ENCODE measurements around the gene CTNS.

The CTNS gene

DNA sequence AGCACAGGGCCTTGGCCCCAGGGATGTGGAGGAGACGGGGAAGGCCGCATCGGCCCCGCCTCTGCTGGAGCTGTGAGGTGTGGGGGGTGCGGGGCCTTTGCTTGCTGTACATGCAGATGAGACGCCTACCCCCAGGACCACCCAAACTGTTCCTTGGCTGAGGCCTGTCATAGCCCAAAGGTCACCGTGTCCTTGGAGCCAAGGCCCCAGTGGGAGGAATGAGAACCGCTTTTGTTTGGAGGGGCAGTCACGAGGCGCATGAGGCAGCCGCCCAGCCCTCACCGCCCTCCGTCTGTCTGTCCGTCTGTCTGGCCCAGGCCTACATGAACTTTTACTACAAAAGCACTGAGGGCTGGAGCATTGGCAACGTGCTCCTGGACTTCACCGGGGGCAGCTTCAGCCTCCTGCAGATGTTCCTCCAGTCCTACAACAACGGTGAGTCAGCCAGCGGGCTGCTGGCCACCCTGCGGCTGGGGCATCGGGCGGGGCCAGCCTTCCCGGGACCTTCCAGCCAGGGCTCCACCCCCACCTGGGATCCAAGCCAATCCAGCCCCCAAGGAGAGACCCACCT is 23.1 kb downstream of the CTNS start:
- no peak for DNase-seq (ENCODE audit: low read depth)

DNA sequence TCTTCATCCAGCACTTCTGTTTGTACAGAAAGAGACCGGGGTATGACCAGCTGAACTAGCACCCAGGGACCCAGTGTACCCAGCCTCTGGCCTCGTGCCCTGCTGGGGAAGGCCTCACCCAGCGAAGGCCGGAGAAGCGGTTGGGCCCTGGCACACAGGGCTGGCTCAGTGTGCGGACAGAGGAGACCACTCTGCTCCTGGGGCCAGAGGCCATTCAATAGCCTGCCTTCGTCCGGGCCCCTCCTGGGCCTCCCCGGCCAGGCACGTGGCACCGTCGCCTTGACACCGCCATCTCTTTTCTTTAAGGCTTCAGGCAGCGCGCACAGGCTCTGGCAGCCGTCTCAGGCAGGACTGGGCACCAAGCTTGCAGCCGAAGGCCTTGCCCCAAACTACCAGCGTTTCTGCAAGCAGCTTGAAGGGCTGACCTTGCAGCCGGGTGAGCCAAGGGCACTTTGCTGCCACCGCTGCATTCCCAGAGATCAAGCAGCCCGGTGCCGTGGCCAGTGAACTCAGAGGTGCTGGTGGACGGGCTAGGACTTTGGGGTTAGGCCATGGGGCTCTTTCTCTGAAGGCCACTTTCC is 23.8 kb downstream of the CTNS start:
- DNase-seq (ENCODE audit: low read depth): no peak

DNA sequence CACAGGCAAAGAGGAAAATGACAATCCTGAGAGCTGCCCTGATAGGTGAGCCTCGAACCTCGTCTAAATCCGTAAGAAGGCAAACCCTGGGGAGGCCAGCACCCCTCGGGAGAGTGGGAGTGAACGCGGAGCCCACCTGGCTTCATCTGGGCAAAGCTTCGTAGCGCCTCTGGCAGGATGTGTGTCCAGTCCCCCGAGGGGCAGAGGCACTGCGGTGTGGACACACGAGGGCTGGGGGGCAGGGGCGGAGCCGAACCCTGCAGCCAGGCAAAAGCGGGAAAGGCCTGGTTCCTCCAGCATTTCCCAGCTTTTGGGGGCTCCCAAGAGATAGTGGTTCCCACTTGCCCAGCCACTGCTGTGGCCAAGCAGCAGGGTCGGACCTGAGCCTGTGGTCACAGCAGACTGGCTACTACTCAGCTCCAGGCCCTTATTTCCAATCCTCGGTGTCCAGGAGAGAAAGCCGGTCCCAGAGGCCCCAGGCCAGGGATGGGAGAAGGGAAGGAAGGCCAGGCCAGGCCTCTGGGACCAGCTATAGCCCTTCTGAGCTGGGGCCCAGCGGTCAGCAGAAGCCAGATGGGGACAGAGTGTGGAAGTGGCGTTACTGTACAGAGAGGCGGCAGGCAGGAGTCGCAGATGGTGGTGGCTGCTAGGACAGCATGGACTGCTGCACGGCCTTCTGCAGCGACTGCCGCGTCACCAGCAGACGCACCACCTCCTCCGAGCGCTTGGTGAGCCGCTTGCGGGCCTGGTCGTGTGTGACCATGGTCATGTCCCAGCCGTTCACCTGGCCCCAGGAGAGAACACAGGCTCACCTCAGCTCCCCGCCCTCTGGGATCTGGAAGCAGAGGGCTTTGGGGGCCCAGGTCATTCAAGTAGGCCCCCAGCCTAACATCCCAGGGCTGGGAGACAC is 26.8 kb downstream of the CTNS start:
- no peak for DNase-seq (ENCODE audit: low read depth)

DNA sequence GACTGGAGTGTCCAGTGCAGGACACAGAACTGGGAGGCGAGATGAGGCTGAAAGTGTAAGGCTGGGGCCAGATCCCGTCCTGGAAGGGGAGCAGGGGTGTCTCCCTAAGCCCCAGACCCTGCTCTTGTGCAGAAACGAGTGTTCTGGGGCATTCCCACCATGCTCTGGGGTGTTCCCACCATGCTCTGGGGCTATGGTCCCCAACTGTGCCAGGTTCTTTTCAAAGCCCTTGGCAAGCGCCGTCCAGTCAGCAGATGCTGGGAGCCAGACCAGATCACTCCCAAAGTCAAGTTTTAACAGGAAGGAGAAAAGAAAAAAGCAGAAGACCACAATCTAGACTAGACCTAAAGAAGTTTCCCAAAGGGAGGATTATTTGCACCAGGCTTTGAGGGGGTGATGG is 29.3 kb downstream of the CTNS start:
- DNase-seq (ENCODE audit: low read depth): no peak

DNA sequence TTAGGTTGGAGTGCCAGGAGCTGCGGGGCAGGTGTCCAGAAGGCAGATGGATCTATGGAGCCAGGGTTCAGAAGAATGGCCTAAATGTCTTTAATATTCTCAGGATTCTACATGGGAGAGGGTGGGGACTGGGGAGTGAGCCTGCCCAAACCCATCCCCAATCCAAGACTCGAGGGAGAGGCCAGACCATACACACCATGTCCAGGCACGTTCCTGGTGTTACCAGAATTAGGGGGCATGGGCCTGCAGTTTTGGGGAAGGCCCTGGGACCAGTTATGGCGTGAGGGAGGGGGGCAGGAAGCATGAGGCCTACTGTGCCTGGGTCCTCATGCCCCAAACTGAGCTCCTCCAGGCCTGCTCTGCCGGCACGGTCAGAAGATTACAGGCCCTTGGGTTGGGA is 30.0 kb downstream of the CTNS start:
- DNase-seq (ENCODE audit: low read depth): no peak

DNA sequence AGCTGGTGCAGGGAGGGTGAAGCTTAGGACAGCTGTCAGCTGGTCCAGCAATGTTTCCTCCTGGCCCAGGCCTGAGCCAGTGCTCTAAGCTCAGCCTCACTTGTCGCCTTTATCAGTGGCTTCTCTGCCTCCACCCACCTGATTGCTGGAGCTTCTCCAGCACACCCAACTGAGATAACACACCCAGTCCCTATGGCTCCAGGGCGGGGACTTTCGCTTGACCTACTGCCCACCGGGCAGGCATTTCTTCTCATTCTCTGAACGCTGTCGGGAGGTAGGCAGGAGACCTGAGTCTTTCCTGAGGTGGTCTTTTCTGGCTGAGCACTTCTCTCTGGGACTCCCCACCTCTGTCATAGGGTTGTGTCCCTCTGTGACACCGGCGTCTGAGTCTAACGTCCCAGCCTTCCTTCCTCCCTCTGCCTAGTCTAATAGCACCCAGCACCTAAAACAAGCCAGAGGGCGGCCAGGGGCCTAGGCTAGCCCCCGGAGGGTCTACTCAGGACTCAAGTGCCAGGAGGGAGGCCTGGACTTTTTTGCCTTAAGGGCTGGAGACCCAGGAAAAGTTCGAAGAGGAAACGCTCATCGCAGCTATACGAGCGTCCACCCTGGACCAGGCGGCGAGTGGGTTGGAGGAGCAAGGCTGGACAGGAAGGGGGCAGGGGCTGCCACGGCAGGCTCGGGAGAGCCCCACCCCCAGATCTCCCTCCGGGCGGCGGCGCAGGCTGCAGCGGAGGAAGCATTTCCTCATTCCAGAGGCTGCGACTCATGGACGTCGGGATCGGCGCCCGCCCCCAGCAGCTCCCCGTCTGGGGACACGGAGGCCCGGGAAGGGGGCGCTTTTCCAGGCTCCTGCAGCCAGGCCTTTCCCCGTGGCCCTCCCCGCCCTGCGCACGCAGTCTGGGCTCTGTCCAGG is 31.1 kb downstream of the CTNS start:
- DNase-seq (ENCODE audit: low read depth): no peak

DNA sequence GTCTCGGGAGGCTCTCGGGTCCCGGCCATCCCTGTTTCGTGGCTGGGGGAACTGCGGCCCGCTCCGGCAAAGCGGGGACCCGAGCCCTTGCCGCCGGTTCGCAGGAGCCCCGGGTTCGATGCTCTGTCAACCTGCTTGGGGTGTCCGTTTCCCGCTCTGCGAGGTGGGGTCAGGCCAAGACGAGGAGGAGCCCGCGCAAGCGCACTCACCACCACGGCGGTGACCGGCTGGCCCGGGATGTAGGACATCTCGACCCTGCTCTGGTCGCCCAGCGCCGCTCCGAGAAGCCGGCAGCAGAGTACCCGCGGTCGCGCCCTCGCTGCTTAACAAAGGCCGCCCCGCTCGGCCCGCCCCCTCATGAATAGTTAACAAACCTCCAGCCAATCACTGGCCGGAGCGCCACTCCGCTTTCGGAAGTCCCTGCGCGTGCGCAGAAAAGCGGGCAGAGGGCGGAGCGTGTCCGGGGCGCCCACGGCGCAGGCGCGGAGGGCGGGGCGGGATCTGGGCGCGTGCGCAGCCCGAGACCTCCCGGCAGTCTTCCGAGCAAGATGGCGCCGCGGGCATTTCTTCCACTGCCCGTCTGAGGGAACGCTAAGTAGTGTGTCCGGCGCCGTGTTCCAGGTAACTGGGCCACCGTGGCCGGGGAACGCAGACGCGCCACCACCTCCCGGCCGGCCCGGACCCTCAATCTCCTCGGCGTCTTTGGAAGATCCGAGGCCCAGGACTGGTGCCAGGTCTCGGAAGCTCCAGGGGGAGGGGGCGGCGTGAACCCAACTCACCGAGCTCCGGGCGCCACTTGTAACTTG is 31.9 kb downstream of the CTNS start, which contains the start of the genes EMC6 and TAX1BP3:
Gene EMC6, plus strand, starts transcription at position 534 of the 806 bp plus-strand sequence. CDS start 335 bp downstream, outside the sequence.
Gene TAX1BP3, minus strand, starts transcription at position 300 of the 806 bp plus-strand sequence. Its CDS starts 52 bp downstream, at position 248.
- peak; percentile 99 for DNase-seq (ENCODE audit: low read depth)

DNA sequence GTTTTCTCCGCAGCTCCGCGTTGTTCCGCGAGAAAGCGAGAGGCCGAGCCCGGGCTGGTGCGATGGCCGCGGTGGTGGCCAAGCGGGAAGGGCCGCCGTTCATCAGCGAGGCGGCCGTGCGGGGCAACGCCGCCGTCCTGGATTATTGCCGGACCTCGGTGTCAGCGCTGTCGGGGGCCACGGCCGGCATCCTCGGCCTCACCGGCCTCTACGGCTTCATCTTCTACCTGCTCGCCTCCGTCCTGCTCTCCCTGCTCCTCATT is 32.5 kb downstream of the CTNS start:
- no peak for DNase-seq (ENCODE audit: low read depth)

DNA sequence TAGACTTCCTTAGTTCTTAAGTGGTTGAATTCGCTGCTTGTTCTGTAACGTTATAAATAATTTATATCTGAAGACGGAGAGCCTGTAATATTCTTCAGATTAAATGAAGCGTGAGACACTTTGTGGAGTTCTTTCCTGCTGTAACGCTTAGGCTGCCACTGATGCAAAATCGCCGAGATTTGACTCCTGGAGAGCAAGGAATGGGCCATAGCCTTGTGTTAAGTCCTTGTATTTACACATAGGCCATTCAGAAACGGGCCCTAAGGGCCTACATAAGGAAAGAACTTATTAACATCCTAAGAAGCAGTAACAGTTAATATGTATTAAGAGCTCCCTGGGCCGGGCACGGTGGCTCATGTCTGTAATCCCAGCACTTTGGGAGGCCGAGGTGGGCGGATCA is 33.0 kb downstream of the CTNS start:
- no peak for DNase-seq (ENCODE audit: low read depth)

DNA sequence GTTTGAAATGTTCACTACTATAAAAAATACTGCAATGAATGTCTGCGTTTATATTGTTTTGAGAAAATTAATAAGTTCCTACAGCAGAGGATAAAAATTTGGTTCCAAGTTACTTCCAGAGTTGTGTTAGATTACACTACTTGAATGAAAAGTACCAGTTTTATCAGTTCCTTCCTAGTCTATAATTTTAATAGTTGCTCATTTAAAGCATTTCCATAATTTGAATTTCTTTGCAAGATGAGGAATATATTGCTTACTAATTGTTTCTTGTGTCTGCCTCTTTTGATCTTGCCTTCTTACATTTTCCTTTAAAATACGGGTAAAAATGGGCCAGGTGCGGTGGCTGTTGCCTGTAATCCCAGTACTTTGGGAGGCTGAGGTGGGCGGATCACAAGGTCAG is 36.0 kb downstream of the CTNS start:
- DNase-seq (ENCODE audit: low read depth): no peak

DNA sequence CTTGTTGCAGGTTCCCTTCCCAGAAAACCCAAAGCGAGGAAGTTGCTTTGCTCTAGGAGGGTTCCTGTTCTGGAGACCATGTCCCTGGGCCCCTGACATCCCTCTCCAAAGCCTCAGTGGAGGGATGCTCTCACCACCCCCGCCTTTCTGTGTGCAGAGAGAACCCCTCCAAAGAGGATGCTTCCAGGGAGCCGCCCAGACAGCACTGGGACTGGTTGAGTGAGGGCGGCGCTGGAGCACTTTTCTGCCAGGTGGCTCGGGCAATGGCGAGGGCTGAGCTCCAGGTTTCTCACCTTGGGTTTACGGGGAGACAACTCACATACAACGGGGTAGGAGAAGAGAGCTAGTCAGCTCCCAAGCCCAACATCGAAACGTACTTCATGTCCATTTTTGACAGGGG is 39.3 kb downstream of the CTNS start:
- DNase-seq (ENCODE audit: low read depth): no peak

DNA sequence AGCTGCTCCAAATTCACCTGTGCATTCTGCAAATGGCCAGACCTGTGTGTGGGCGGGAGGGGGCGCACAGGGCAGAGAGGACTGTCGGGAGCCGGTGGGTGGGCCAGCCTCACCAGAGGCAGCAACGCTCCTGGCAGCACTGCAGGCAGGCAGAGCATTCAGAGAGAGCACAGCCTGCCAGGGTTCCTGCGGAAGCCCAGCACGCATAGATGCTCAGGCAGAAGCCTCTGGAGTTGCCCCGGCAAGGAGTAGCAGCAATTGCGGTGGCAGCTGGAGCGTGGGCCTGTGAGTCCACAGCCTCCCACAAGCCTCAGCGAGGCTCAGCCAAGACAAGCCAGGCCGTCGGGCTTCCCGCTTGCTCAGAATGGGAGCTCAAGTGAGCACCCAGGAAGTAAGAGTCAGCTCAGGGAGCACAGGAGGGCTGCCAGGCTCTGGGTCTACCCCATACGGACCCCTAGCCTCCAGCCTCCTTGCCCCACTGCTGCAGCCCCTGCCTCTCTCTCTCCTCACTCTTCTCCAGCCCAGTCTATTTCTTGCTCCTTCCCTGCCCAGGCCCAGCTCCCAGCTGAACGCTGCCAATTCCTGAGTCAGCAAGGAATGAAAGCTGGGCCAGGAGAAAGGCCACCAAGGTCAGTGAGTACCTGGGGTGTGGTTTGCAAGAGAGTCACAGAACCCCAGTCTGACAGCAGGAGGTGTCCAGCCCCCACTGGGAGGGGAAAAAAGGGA is 41.7 kb downstream of the CTNS start:
- DNase-seq (ENCODE audit: low read depth): no peak

DNA sequence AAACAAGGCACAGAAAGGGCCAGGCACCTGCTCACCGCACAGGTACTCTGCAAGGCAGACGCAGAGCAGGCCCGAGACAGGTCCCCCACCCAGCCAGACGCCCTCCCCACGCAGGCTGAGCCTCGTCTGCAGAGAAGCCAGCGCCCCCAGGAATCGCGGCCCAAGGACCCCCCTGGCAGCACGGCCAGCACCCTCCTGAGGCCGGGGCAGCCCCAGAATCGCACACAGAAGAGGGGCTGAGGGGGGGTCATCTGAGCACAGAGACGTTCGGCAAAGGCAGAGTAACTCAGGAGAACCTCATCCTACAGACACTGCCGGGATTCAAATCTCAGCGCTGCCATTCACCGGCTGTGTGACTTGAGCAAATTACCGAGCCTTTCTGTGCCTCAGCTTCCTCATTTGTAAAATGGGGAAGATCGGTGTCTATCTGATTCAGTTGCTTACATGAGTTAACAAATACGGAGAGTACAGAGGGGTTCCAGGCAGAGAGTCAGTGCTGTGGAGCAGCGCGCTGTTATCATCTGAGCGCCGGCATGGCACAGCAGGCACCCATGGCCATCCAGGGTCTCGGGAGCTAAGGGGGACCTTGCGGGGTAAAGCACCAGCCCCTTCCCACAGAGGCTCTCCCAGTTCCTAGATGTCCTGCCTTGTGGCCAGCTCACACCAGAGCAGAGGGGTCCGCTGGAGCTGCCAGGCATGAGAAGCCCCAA is 42.4 kb downstream of the CTNS start:
- DNase-seq (ENCODE audit: low read depth): no peak

DNA sequence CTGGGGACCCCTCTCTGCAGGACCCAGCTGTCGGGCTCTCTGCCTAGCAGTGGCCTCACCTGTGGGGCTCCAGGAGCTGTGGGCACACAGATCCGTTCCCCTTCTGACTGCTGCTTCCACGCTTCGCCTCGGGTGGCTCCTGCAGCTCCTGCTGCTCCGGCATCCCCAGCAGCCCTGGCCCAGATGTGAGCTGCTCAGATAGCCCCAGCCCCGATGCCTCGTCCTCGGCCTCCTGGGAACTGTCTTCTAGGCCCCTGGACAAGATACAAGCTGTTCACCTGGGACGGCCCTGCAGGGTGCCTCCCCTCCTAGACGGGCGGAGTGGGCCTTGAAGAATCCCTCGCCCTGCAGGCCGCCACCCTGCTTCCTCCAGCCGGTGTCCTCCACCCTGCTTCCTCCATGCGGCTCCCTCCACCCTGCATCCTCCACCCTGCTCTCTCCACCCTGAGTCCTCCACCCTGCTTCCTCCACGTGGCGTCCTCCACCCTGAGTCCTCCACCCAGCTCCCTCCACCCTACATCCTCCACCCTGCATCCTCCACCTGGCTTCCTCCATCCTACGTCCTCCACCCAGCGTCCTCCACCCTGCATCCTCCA is 43.1 kb downstream of the CTNS start:
- no peak for DNase-seq (ENCODE audit: low read depth)

DNA sequence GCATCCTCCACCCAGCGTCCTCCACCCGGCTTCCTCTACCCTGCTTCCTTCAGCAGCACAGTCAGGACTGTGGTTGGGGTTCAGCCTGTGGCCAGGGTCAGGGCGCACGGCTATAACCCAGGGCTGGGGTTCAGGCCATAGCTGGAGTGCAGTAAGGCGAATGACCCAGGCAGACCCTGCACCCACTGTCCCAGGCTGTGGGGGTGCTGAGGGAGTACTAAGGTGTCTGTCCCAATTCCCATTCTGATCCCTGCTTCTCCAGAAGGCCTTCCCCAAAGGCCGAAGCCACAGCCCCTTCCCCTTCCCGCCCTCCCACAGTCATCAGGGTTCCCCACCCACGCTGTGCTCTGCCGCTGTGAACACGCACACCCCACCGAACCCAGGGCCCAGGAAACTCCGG is 44.5 kb downstream of the CTNS start:
- no peak for DNase-seq (ENCODE audit: low read depth)

DNA sequence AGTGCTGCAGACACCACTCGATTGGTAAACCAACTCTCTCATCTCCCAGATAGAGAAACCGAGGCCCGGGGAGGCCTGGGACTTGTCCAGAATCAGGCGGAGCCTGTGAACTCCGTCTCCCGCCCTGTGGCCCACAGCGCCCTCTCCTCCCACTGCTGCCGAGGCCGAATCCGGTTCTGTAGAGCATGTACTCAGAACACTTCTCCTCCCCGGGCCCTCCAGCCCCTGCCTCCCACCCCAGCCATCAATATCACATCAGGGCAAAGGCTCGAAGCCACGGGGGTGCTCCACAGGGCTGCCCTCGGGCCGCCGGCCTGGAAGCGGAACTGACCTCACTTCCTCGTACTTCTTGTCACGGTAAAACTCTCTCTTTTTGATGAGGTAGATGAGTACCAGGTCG is 45.0 kb downstream of the CTNS start:
- DNase-seq (ENCODE audit: low read depth): no peak

DNA sequence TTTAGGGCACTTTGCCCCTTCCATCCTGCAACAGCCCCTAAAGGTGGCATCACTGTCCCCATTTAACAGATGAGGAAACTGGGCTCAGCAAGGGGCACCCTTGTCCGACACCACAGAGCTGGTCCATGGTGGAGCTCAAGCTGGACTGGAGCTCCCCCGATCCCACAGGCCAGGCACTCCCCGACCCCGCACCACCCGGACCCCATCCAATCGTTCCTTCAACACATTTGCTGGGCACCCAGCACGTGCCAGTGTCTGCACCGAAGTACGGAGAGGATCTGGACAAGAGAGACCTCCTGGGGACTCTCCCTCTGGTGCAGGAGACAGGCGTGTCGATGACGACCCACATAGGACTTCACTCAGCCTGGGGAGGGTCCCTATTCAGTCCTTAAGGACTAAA is 45.5 kb downstream of the CTNS start:
- DNase-seq (ENCODE audit: low read depth): no peak

DNA sequence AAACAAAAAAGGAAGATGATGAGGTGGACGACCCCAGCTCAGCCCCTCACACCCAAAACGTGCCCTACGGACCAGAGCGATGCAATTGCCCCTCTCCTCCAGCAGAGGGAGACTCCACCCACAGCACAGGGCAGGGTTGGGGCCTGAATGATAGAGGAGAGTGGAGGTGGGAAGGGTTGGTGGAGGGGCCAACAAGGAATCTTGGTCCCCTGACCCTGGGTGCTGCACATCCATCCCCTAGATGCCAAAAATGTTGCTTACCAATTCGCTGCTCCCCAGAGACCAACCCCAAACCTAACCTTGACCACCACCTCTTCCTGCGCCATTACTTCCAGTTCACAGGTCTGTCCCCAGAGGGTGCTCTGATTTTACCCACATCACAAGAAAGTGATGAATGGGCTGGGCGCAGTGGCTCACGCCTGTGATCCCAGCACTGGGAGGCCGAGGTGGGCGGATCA is 46.5 kb downstream of the CTNS start:
- DNase-seq (ENCODE audit: low read depth): peak; percentile 49

DNA sequence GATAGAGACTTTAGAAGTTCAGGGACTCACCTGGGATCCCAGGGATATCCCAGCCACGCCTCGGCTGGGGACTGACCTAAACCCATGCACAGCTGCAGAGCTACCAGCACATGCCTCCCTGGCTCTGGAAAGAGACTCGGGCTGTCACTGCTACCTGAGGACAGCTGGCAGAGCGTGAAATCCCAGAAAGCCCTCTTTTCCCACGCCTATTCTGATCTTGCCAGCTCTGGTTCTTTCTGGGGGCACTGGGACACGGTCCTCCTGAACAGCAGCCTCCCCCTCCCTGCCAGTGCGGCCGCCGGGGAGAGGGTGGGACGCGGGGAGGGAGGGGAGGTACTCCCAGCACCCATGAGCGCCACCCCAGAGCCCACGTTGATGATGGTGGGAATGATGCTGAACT is 48.6 kb downstream of the CTNS start:
- DNase-seq (ENCODE audit: low read depth): no peak

Measured in activated T-cell treated with anti-CD3 and anti-CD28 coated beads for 24 hours (primary cell).